AG04450 (cell line): Measurements from ENCODE around the gene SLC41A3. TPM values are rescaled to one million over a fixed set of nuclear protein-coding genes. Genes with fewer than 3 reads are reported as not detected.
"Not testable (repeated sequence)": the region's sequence is repeated elsewhere in the genome, so short reads cannot be mapped to it uniquely, and the experiment has no call there.

ENCODE experiments used
- CTCF ChIA-PET: fragments of 300-600, 350-600 bp; formaldehyde crosslinking; extraction: SDS; loops from one replicate; lab custom pipeline; 2022; ENCODE audit warnings: antibody characterized with exemption, inconsistent platforms; lab: Charles Lee
- POLR2A ChIA-PET: fragments of 350-600 bp; formaldehyde crosslinking; extraction: SDS; loops from one replicate; lab custom pipeline; 2021; ENCODE audit warnings: antibody characterized with exemption, inconsistent platforms; lab: Yijun Ruan, JAX
- DNase-seq: peaks from one replicate; pipeline ENCODE4 v3.0.0-alpha.2; 2011; ENCODE audit warnings: low read depth, low spot score
- H3K27ac ChIP-seq: one replicate; pipeline ENCODE4 v1.5.1; 2012; ENCODE audit warnings: low read depth, low read length, control low read depth
- H3K27me3 ChIP-seq: one replicate; pipeline ENCODE4 v1.6.0; 2012; ENCODE audit warnings: low read length; ENCODE audit not compliant: control insufficient read depth, insufficient read depth
- H3K4me3 ChIP-seq: 2 replicates; pipeline ENCODE4 v1.5.1; 2011; ENCODE audit warnings: mild to moderate bottlenecking, low read depth, low read length, control low read depth
- H3K9me3 ChIP-seq: 2 replicates; pipeline ENCODE4 v1.5.1; 2012; ENCODE audit warnings: low read length; ENCODE audit not compliant: control insufficient read depth, insufficient read depth
- polyA plus RNA-seq: library from polyadenylated mRNA; depleted of rRNA; stranded (reverse); fragments of >200 nt; gene quantifications from 2 replicates; pipeline ENCODE4 v1.2.3, GENCODE V29; 2011
- TF ChIP-seq, protein P1 (sequence below): IDR thresholded peaks from 2 replicates; pipeline ENCODE4 v1.5.1; 2011; ENCODE audit warnings: low read depth, low read length, control low read depth, inconsistent platforms

Gene SLC41A3
- polyA plus RNA-seq, 1 experiment: 36.9 TPM

DNA sequence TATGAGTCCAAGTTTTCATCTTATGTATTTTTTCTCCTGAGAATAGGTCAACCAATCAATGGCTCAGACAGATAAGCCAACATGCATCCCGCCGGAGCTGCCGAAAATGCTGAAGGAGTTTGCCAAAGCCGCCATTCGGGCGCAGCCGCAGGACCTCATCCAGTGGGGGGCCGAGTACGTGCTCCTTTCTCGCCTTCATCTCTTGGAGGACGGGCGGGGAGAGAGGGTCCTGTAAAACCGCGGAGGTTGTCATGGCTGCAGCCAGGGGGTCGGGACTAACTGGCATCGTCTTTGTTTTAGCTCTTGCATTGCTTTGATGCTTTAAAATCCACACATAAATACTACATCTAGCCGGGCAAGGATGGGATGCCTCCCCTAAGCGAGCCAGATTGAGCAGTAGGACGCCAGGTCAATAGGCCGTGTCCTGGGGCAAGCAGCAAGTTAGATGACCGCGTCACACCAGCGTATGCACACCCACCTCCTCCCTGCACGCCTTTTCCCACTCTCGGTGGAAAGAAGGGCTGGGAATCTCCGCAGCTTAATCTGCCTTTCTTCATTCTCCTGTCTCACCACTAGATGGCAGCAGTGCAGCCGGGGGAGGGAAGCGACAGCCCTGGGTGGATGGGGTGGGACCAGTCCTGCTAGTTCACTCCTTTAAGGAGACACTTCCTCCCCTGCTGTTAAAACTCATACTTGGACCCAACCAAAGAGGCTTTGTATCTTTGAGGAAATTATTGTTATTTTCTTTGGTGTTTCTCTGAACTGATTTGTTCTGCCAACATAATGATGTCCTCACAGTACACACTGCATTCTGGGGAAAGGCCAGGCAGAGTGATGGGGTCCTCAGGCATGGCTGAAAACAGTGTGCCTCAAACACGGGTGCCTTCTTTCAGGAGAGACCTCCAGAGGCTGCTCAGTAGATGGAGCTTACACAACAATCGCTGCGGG is 111.7 kb downstream of the SLC41A3 start:
- CTCF ChIA-PET: interaction anchor here (0.6 to 2.8 kb wide), 11 partner anchors 10 to 241 kb away, joined by 3 to 8 read pairs (median 3); no protein-coding TSS in a partner anchor
- DNase-seq, H3K9me3 ChIP-seq, POLR2A ChIA-PET, H3K27ac ChIP-seq: not testable (repeated sequence)
- TF ChIP-seq, protein P1, sequence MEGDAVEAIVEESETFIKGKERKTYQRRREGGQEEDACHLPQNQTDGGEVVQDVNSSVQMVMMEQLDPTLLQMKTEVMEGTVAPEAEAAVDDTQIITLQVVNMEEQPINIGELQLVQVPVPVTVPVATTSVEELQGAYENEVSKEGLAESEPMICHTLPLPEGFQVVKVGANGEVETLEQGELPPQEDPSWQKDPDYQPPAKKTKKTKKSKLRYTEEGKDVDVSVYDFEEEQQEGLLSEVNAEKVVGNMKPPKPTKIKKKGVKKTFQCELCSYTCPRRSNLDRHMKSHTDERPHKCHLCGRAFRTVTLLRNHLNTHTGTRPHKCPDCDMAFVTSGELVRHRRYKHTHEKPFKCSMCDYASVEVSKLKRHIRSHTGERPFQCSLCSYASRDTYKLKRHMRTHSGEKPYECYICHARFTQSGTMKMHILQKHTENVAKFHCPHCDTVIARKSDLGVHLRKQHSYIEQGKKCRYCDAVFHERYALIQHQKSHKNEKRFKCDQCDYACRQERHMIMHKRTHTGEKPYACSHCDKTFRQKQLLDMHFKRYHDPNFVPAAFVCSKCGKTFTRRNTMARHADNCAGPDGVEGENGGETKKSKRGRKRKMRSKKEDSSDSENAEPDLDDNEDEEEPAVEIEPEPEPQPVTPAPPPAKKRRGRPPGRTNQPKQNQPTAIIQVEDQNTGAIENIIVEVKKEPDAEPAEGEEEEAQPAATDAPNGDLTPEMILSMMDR: peak; percentile 65
- H3K4me3 ChIP-seq: peak overlapping the region; percentile 46
- H3K27me3 ChIP-seq: peaks cover 21% of the 10 kb centered on the region

DNA sequence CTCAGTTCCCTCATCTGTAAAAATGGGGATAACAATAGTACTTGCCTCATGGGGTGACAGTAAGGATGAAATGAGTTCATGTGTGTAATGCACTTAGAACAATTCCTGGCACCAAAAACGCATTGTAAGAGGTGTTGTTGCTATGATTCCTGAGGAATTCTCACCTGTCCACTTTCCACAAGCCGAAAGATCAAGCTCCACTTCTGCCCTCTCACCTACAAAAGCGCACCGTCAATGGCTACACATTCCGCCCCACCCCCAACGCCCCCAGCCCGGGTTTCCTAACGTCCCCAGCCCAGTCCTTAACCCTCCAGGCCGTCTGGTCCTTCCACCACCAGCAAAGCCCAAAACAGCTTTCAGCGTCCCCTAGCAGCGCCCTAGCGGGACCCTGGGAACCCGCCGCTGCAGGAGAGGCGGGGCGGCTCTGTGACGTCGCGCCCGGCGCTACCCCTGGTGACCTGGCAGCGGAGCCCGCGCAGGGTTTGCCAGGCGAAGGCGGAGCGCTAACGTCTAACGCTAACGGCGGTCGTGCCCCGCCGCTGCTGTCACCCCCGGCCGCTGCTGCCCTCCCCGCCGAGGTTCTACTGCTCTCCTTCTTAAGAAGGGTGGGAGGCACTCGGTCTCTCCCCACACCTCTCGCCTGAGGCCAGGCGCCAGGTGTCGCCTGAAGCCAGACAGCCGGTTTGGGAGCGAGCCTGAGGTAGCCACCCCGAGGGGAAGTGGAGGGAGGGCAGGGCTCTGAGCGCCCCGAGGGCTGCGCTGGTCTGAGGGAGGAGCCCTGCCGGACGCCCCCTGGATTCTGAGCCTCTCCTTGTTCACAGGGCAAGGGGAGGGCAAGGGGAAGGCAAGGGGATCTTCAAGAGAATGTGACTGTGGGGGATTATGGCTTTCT is 115.0 kb downstream of the SLC41A3 start, which contains the start of gene ROPN1B:
Gene ROPN1B, plus strand, starts transcription at position 478 of the 892 bp plus-strand sequence. CDS start 2,877 bp downstream, outside the sequence.
- H3K27ac ChIP-seq, CTCF ChIA-PET, H3K4me3 ChIP-seq, H3K9me3 ChIP-seq, DNase-seq, POLR2A ChIA-PET: not testable (repeated sequence)
- H3K27me3 ChIP-seq: peaks cover 19% of the 10 kb centered on the region

DNA sequence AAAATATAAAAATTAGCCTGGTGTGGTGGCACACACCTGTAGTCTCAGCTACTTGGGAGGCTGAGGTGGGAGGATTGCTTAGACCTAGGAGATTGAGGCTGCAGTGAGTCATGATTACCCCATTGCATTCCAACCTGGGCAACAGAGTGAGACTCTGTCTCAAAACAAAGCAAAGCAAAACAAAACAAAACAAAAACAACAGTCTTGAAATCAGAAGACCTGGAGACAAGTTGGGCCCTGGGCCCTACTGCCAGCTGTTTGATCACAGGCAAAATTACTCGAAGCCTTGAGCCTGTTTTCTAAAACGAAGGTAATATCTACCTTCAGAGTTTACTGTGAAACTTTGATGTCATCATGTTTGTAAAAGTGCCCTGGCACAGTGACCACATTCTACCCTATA is 115.8 kb downstream of the SLC41A3 start:
- H3K9me3 ChIP-seq, H3K4me3 ChIP-seq, POLR2A ChIA-PET, H3K27ac ChIP-seq, DNase-seq, CTCF ChIA-PET: not testable (repeated sequence)
- H3K27me3 ChIP-seq: peaks cover 19% of the 10 kb centered on the region

DNA sequence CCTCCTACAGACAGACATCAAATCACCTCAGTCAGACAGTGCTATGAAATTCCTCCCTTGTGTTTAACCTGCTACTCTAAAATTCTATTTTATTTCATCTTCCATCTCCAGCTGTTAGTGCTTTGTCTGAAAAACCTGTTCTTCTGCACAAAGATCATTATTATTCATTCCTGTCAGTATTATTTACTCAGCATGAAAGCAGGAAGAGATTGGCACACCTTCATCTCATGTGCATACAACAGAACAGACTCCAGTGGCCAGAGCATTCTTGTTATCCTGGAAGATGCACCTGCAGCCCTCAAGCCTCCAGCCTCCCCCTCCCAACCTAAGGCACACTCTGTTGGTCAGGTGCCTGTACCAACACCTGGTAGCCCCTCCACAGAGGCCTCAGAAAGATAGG is 116.8 kb downstream of the SLC41A3 start:
- CTCF ChIA-PET: no interaction called here
- peaks cover 18% of the 10 kb centered on the region for H3K27me3 ChIP-seq
- H3K27ac ChIP-seq: no peak overlapping the region
- H3K9me3 ChIP-seq: no peaks in the 10 kb centered on the region
- POLR2A ChIA-PET: no interaction called here
- H3K4me3 ChIP-seq: no peak overlapping the region
- no peak for DNase-seq
- TF ChIP-seq, protein P1: no peak

DNA sequence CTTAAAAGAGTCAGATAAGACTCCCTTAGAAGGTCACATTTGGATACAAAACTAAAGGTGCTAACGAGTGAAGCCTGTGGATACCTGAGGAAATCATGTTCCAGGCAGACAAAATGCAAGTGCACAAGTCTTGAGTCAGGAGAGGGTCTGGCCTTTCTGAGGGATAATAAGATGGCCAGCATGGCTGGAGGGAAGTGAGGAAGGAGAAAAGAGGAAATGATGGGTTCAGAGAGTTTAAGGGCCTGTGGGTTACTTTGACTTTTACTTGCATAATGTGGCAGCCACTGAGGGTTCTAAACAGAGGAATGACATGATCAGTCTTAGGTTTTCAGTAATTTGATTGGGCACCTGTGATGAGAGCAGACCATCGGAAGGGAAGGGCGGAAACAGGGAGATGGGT is 118.4 kb downstream of the SLC41A3 start:
- Histone ChIP-seq H3K9me3 (no peaks in the 10 kb centered on the region), H3K27ac (no peak overlapping the region), H3K4me3 (no peak overlapping the region), H3K27me3 (peaks cover 8% of the 10 kb centered on the region)
- no peak for DNase-seq
- POLR2A ChIA-PET: no interaction called here
- TF ChIP-seq, protein P1: no peak
- CTCF ChIA-PET: no interaction called here

DNA sequence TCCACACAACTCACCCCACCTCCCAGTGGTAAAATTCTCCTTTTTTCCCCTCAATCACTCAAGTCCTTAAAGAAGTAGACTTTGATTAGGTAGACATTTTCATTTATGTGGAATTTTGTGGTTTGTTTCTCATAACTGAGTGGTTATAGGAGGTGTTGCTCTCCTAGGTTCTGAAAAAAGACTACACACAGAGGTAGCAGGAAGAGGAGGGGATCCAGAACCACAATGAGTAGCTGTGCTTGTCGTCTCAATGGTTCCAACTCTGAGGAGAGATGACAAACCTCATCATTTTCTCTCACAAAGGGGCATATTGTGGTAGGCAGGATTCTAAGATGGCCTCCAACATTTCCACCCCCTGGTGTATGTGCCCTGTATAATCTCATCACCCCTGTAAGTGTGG is 120.1 kb downstream of the SLC41A3 start:
- H3K27ac ChIP-seq, H3K4me3 ChIP-seq, H3K27me3 ChIP-seq, CTCF ChIA-PET, DNase-seq, POLR2A ChIA-PET, H3K9me3 ChIP-seq: not testable (repeated sequence)
